HepG2 (cell line): ENCODE results near the gene DIAPH1. TPM values are rescaled to one million over a fixed set of nuclear protein-coding genes. Genes with fewer than 3 reads are reported as not detected.

Experiments used
- DMTF1 ChIP-seq: sonication (generic); formaldehyde crosslinking; IDR thresholded peaks from 2 replicates; pipeline ENCODE4 v1.4.0; 2020; ENCODE audit warnings: mild to moderate bottlenecking, missing genetic modification reagents
- EP300 ChIP-seq, 3 experiments: sonication (generic) in 1 of 3; formaldehyde crosslinking in 1 of 3; IDR thresholded peaks; 2 replicates each; pipeline versions ENCODE4 v1.5.1 to v1.6.1; 2011 to 2020; ENCODE audit warnings: low read depth in 2 of 3, low read length in 2 of 3, borderline replicate concordance in 1 of 3, improper control_type of control experiment in 1 of 3, mild to moderate bottlenecking in 1 of 3, missing genetic modification reagents in 1 of 3, moderate library complexity in 1 of 3
- FOXA3 ChIP-seq: IDR thresholded peaks from 2 replicates; pipeline ENCODE4 v1.6.1; 2016; ENCODE audit warnings: missing genetic modification reagents, missing compliant biosample characterization
- HDAC2 ChIP-seq: sonication (generic); formaldehyde crosslinking; IDR thresholded peaks from 2 replicates; pipeline ENCODE4 v1.4.0; 2020; ENCODE audit warnings: missing genetic modification reagents
- HHEX ChIP-seq: IDR thresholded peaks from 2 replicates; pipeline ENCODE4 v1.6.1; 2016; ENCODE audit warnings: control low read depth
- HNRNPH1 ChIP-seq: fragments of 200-400 bp; formaldehyde crosslinking; optimal IDR thresholded peaks from 2 replicates; pipeline ENCODE3; 2017; ENCODE audit warnings: mild to moderate bottlenecking, low read depth, low read length
- IRF1 ChIP-seq: sonication (generic); formaldehyde crosslinking; IDR thresholded peaks from 2 replicates; pipeline ENCODE4 v1.4.0; 2020; ENCODE audit warnings: low read depth, mild to moderate bottlenecking, missing genetic modification reagents
- KLF13 ChIP-seq: sonication (generic); formaldehyde crosslinking; IDR thresholded peaks from 2 replicates; pipeline ENCODE4 v1.4.0; 2020; ENCODE audit warnings: mild to moderate bottlenecking, missing genetic modification reagents
- KMT2B ChIP-seq: IDR thresholded peaks from 2 replicates; pipeline ENCODE4 v1.6.1; 2016; ENCODE audit warnings: missing genetic modification reagents, missing compliant biosample characterization
- LRRFIP1 ChIP-seq: sonication (generic); formaldehyde crosslinking; conservative IDR thresholded peaks from 2 replicates; pipeline ENCODE4 v1.4.0; 2020; ENCODE audit warnings: missing genetic modification reagents
- NFKBIZ ChIP-seq: IDR thresholded peaks from 2 replicates; pipeline ENCODE4 v1.6.1; 2018; ENCODE audit warnings: missing genetic modification reagents, missing compliant biosample characterization
- NKX3-1 ChIP-seq: sonication (generic); formaldehyde crosslinking; IDR thresholded peaks from 2 replicates; pipeline ENCODE4 v1.5.0; 2020; ENCODE audit warnings: missing genetic modification reagents
- PHF20 ChIP-seq: sonication (generic); formaldehyde crosslinking; IDR thresholded peaks from 2 replicates; pipeline ENCODE4 v1.5.0; 2020; ENCODE audit warnings: mild to moderate bottlenecking, missing genetic modification reagents
- PLRG1 ChIP-seq: fragments of 450-650 bp; conservative IDR thresholded peaks from 2 replicates; pipeline ENCODE4 v1.6.1; 2016
- SNAPC5 ChIP-seq: sonication (generic); formaldehyde crosslinking; IDR thresholded peaks from 2 replicates; pipeline ENCODE4 v1.8.1; 2023; ENCODE audit warnings: mild to moderate bottlenecking, missing genetic modification reagents, borderline replicate concordance
- SOX5 ChIP-seq: IDR thresholded peaks from 2 replicates; pipeline ENCODE4 v1.6.1; 2016; ENCODE audit warnings: borderline replicate concordance
- SP5 ChIP-seq: IDR thresholded peaks from 2 replicates; pipeline ENCODE4 v1.6.1; 2016; ENCODE audit warnings: low read depth, borderline replicate concordance
- ZEB1 ChIP-seq: IDR thresholded peaks from 2 replicates; pipeline ENCODE4 v1.6.1; 2012; ENCODE audit warnings: mild to moderate bottlenecking, low read depth, inconsistent platforms; ENCODE audit not compliant: insufficient replicate concordance
- ZFYVE20 ChIP-seq: sonication (generic); formaldehyde crosslinking; IDR thresholded peaks from 2 replicates; pipeline ENCODE4 v1.8.0; 2023; ENCODE audit warnings: low read depth, mild to moderate bottlenecking, moderate library complexity, missing genetic modification reagents, borderline replicate concordance
- ZNF121 ChIP-seq: sonication (generic); formaldehyde crosslinking; IDR thresholded peaks from 2 replicates; pipeline ENCODE4 v1.5.0; 2020; ENCODE audit warnings: mild to moderate bottlenecking, missing genetic modification reagents
- ZNF124 ChIP-seq: sonication (generic); formaldehyde crosslinking; IDR thresholded peaks from 2 replicates; pipeline ENCODE4 v1.4.0; 2020; ENCODE audit warnings: missing genetic modification reagents
- ZNF180 ChIP-seq: sonication (generic); formaldehyde crosslinking; IDR thresholded peaks from 2 replicates; pipeline ENCODE4 v1.4.0; 2020; ENCODE audit warnings: low read depth, missing genetic modification reagents, borderline replicate concordance
- ZNF550 ChIP-seq: sonication (generic); formaldehyde crosslinking; IDR thresholded peaks from 2 replicates; pipeline ENCODE4 v1.4.0; 2020; ENCODE audit warnings: mild to moderate bottlenecking, missing genetic modification reagents, borderline replicate concordance
- ZNF773 ChIP-seq: sonication (generic); formaldehyde crosslinking; IDR thresholded peaks from 2 replicates; pipeline ENCODE4 v1.4.0; 2020; ENCODE audit warnings: missing genetic modification reagents, borderline replicate concordance
- polyA plus RNA-seq, 8 experiments: library from polyadenylated mRNA; depleted of rRNA in 3 of 8; stranded (reverse) in 7 of 8; unstranded in 1 of 8; fragments of >200 nt; fragmentation: Illumina TruSeq in 4 of 8; extraction: Trizol in 4 of 8; gene quantifications; 2 replicates each; pipeline versions ENCODE4 v1.2.1 to v1.2.3, GENCODE V29; 2011 to 2016; ENCODE audit warnings: low read depth in 4 of 8, missing spikeins in 1 of 8, mixed read lengths in 1 of 8; ENCODE audit not compliant: insufficient read depth in 1 of 8
- total RNA-seq, 5 experiments: library from RNA; depleted of rRNA; stranded (reverse); fragments of >200 nt; fragmentation: Illumina TruSeq; extraction: Trizol; gene quantifications; 2 replicates each; pipeline ENCODE4 v1.2.3, GENCODE V29; 2016; ENCODE audit warnings: low read depth in 1 of 5

The DIAPH1 gene
- total and polyA plus RNA-seq, 2 of the 13 experiments (the other 11 are each of a cell fraction or from before 2014, with no cell fraction given) = 25.1 to 33.9 TPM

- TF ChIP-seq DMTF1 (no peak), SP5 (CRISPR knock-in tag) (no peak), IRF1 (CRISPR knock-in tag) (no peak), ZNF773 (CRISPR knock-in tag) (no peak), ZNF180 (CRISPR knock-in tag) (no peak), KMT2B (CRISPR knock-in tag) (0 out of 2 replicates have a peak, but pooled peaks have one; percentile 26), LRRFIP1 (CRISPR knock-in tag) (no peak), HDAC2 (CRISPR knock-in tag) (peak; percentile 54; the same call in 1 of the 2 replicates), ZEB1 (no peak), SNAPC5 (CRISPR knock-in tag) (no peak), SOX5 (CRISPR knock-in tag) (peak; percentile 41), NFKBIZ (CRISPR knock-in tag) (peak; percentile 62; the same call in 1 of the 2 replicates), ZNF550 (no peak), EP300 (IDR thresholded peaks at IDR 0.05; ENCODE audit: low read depth in 2 of 2, low read length in 2 of 2) (peak; percentile 8 to 48; a peak in 1 of 4 replicates), EP300 (CRISPR knock-in tag; IDR thresholded peaks at IDR 0.05; ENCODE audit: borderline replicate concordance) (no peak), PLRG1 (no peak), KLF13 (no peak), NKX3-1 (CRISPR knock-in tag) (no peak), ZNF121 (CRISPR knock-in tag) (no peak), FOXA3 (CRISPR knock-in tag) (peak; percentile 61), ZFYVE20 (no peak), ZNF124 (CRISPR knock-in tag) (0 out of 2 replicates have a peak, but pooled peaks have one; percentile 33), HHEX (CRISPR knock-in tag) (no peak), HNRNPH1 (no peak), PHF20 (no peak)
These were observed 93.9 kb downstream of the DIAPH1 start (continued) for GRCh38 chr5:141524604-141525597.
